GM21367 (cell line): ENCODE results near the gene COL23A1.
"Not testable (repeated sequence)": the region's sequence is repeated elsewhere in the genome, so short reads cannot be mapped to it uniquely, and the experiment has no call there.

Source experiments
- ATAC-seq: cut with Tn5 transposase; IDR thresholded peaks from one replicate; pipeline ENCODE4 v1.9.1; 2021; ENCODE audit not compliant: unreplicated experiment

COL23A1 gene

DNA sequence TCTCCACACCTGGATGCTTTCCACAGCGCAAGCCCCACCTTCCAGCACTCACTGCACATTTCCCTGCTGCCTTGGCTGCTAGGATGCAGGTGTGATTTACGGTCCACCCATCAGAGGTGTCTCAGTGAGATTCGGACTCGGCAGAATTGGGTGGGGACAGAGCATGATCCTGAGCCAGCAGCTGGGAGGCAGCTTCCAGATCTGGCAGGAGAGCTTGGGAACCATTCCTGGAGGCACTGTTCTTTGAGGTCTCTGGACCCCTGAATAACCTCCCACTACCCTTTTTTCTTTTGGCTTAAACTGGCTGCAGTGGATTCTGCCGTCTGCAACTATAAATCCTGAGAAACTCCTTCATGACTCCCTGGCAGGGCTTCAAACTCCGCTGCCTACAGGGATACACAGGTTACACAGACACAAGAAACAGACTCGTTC, 258.0 kb downstream of the COL23A1 start:
- no peak for ATAC-seq

DNA sequence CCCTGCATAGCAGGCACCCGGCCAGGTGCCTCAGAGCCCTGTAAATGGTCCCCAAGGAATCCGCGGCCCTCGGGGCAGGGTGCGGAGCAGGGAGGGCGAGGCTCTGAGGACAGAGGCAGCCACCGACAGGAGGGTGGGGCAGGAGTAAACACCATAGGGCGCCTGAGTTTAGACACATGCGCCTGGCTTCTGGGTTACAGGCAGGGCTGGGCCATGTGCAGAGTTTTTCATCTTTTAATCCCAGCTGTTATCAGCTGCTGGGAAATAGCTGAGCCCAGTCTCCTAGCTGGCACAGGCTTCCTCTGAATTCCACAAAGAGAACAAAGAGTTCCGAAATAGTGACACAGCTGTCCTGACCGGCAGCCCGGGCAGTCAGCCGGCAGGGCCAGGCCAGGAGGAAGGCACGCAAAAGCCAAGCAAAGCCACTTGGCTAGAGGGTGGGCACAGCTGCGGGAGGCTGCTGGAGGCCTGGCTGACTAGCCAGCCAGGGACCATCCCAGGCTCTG, 258.6 kb downstream of the COL23A1 start:
- ATAC-seq, result no peak

DNA sequence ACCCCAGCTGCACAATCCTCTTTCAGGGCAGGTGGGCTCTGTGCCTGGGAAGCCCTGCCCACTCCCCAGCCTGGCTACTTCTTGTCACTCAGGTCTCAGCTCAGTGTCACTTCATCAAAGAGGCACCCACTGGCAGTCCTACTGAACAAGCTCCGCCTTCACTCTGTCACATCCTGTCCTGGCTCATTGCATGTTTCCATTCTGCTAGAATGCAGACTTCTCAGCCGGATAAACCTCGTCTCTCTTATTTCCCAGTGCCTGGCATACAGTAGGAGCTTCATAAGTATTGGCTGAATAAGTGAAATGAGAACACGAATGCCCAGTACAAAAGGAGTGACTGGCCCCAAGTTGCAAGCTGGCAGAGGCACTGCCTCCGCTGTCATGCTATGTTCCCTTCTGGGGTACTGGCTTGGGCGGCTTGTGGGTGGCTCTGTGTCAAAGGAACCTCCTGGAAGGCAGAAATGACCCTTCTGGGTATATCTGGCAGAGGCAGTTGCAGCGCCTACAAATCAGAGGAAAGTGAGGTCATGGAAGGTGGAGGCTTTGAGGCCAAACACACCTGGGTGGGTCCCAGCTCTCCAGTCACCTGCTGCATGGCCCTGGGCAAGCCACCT, 259.3 kb downstream of the COL23A1 start:
- ATAC-seq, result no peak

DNA sequence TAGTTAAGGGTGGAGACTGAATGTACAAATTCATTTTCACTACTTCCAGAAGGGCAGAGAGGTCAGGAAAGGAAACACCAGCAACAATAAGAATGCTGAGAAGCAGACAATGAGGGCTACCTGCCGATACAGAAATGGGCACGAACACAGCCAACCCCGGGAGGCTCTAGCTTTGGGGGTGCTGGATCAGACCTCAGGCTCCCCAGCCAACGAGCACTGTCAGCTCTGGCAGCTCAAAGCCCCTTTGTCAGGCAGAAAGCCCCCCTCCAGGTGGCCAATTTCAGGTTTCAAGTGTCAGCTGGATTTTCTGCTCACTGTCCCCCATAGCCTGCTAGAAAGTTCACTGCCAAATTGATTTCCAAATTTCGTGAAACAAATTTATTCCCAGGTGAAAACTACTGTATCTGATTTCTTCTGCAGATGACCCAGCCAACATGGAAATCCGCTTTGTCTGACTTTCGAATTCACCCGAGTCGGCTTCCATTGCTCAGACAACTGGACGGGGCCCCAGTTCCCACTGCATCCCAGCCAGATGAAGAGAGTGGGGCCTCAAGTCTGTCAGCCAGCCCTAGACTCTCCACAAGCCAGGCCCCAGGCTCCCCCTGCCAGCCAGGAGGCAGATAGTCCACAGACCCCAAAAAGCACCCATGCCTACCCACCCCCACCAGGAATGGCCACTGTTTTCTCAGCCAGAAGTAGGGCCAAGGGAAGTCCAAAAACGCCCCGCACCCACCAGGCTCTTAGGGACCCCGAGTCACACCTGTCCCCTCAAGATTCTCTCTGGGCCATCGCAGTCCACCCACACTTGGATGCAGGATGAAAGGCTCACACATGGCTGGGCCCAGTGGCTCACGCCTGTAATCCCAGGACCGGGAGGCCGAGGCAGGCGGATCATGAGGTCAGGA, 261.1 kb downstream of the COL23A1 start:
- no peak for ATAC-seq

DNA sequence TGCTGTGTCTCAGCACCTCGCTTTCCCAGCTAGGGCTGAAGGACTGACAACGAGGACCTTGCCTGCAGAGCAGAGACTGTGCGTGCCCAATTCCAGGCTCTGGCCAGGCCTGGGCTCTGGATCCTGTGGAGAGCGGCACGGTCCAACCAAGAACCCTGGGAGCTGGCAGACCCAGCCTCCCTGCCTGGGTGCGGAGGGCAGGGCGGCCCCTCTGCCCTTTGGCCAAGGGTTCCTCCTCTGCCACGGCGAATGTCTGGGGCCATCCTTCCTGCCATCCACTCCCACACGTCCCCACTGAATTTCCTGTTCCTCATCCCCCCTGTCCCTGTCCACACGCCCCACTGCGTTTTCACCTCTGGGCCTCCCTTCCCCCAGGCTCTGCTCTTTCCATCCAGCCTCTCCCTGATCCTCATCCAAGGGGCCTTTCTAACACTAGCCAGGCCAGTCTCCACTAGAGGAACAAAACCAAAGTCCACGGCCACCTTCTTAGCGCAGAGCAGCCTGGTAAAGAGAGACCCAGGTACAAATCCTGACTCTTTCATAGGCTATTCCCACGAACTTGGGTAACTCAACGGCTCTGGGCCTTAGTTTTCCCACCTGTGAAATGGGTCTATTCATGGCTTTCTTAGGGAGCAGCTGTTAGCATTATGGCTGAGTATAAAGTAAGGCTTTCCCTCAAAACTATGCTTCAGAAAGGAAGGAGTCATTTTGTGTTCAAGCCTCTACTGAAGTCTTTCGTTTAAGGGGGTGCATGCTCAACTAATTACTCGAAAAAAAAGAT, 262.1 kb downstream of the COL23A1 start:
- no peak for ATAC-seq

DNA sequence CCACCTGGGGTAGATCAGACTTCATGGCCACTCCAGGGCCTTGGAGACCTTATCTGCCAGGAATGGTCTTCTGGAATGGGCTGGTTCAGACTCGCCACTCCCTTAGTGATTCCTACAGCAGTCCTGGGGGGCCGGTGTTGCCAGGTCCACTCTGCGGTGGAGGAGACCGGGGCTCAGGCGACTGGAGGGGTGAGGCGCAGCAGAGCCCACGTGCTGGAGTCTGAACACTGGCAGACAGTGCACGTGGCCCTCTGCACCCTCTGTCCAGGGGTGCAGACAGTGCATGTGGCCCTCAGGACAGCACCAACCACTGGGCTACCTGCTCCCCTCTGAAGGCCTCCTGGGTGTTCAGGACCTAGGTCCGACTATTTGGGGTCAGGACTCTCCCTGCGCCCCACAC, 262.7 kb downstream of the COL23A1 start:
- no peak for ATAC-seq

DNA sequence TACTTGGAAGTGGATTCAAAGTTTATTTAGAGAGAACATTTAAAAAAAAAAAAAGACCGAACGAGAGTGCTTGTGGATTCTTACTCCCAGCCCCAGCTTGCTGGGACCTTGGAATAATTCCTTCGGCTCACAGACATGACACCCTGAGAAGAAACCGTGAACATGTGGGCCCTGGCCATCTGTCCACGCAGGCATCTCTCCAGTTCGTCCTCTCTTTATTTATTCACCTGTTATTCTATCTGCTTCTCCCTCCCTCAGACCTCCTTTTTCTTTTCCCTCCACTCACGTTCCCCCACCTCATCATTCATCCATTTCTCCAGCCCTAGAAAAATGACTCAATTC, 263.8 kb downstream of the COL23A1 start:
- ATAC-seq, result no peak

DNA sequence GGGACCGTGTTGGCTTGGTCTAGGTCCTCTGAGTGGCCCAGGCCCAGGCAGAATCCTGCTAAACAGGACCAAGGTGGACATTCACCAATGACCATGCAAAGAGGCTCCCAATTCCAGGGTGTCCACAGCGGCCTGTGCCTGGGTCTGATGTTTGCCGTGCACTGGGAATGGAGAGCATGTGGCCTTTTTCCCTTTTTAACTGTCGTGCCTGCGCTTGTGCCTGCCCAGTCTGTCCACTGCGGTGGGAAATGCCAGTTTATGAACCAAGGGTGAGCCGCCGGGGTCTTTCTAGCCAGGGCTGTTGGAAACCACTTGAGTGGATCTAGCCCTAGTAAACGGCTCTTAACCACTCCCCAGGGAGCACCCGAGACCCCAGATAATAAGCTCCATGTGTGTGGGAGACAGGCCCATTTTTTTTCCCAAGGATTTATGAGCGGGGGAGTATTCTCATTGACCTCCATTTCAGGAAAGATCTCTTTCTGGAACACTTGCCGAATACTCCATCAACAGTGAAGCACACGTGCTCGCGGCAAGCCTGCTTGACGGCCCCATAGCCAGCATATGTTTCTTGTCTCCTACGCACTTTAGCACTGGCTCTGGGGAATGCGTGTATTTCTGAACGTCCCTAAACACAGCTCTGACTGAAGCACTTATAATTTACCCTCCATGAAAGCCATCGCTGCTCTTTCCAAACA, 264.4 kb downstream of the COL23A1 start:
- no peak for ATAC-seq

DNA sequence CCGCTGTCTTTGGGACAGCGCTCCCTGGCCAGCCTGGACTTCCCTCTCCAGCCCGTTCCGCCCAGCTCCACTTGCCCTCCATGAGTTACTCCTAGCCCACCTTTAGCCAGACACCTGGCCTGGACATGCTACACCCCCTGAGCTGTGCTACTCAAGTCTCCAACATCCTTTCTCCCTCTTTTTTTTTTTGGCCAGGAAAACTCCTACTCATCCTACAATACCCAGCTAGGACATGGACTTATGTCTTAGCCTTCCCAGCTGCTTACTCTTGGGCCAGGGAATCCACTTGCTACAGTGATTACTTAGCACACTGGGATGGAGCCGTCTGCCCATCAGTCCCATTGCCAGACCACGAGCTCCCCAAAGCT, 264.9 kb downstream of the COL23A1 start:
- ATAC-seq, result no peak

DNA sequence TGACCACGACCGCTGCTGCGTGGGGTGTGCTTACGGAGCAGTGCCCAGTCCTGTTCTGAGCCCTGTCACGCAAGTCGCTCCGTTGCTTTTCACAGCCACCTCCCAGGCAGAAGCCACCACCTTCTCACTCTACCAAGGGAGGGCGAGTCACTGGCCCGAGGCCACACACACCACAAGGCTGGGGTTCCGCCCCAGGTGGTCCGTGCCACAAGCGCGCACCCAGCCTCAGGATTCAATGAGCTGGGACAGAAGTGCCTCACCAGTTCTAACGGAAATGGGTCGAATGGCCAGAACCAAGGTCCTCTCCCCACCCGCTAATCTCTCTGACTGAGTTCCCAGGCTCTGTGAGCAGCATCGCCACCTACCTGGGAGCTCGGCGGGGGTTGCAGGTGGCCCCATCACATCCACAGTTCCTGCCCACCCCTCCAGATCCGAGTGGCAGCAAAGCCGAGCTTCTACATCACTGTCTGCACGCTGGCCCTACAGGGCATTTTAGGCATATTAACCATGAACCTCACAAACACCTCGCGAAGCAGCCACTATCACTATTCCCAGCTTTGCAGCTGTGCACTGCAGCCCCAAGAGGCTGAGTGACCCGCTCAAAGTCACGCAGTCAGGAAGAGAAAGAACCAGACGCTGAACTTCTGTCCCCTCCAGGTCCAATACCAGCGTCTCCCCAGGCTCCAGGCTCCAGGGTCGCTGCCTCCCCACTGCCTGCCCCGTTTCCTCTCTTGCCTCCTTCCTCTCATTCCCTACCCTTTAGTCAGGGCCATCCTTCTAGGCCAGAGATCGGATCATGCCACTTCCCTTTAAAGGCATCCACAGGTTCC, 265.5 kb downstream of the COL23A1 start:
- no peak for ATAC-seq

DNA sequence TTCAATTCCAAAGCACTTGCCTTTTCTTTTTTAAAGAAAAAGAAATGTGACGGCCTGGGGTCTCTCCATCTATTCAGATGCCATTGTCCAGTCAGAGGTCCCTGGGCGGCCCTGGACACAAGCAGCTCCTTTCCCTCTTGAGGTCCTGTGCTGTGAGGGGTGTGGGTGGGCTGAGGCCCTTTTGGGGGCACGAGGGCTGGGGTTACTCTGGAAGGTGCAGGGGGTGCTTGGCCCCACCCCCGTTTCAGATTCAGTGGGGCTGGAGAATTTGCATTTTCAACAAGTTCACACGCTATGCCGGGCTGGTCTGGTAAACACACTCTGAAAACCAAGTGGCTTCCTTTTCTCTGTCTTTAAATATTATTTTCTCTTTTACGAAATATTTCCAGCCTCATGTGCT, 266.2 kb downstream of the COL23A1 start:
- ATAC-seq, result no peak

DNA sequence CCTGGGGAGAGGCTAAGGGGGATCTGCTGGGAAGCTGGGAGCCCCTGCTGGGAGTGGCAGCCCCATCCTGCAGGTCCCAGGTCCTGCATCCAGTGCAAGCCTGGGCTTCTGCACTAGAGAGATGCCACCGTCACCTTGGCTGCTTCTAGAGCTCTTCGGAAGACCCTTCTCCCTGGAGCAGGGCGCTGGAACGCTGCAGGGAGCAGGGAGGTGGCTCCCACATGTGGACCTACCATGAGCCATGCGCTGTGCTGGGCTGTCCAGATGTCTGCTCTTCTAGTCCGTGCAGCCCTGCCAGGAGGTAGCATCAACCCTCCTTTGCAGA, 266.7 kb downstream of the COL23A1 start:
- ATAC-seq, result no peak

DNA sequence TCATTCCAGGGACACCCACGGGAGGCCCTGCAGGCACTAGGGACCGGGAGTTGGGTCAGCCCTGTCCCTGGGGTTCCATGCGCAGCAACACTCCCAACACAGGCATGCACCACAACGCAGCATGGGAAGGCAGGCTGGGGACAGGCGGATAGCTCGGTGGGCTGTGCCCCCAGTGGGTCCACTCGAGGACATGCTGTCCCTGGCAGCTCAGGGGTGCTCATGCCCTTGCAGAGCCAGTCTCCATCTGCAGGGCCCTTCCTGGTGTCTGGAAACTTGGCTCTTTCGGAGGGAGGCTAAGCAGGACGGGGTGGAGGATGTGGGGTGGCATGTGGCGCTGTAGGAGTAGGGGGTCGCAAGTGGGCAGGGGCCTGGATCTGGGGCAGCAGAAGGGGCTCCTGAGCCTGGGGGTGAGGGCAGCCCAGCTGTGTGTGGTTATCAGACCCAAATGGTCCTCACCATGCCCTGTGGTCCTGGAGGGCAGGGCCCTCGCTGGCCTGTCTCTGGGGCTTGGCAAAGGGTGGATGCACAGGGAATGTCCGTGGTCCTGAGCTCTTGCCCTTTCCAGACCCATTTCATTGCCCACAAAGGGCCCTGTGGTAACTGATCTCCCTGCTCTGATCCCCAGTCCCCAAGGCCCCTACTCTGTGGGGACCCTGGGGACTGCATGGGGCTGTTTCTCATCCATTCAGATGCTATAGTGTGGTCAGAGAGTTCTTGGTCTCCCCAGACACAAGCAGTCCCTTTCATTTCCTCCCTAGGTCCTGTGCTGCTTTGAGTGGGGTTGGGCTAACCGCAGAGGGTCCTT, 267.3 kb downstream of the COL23A1 start:
- ATAC-seq, result no peak

DNA sequence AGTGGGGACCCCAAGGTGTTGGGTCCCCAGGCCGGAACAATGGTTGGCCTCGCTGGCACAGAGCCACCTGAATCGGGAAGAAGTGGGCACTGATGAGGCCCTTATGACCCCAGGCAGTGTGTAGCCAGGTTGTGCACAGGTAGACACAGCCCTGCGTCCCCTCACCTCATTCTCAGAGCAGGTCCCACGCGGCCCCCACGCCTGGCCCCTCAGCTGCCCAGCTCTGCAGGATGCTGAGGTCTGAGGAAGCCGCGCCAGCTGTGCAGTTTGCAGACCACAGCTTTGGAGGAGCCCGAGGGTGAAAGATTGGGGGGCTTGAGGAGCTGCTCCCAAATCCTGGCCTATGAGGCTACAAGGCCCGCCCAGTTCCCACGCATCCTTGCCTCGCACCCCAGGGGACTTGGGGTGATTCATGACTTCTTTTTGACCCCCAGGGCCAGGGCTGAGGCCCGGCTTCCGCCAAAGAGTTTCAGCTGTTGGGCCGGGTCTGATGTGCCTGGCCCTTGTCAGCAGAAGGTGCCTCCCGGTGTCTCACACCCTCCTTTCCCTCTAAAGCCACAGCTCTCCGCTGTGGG, 269.8 kb downstream of the COL23A1 start:
- ATAC-seq, result no peak

DNA sequence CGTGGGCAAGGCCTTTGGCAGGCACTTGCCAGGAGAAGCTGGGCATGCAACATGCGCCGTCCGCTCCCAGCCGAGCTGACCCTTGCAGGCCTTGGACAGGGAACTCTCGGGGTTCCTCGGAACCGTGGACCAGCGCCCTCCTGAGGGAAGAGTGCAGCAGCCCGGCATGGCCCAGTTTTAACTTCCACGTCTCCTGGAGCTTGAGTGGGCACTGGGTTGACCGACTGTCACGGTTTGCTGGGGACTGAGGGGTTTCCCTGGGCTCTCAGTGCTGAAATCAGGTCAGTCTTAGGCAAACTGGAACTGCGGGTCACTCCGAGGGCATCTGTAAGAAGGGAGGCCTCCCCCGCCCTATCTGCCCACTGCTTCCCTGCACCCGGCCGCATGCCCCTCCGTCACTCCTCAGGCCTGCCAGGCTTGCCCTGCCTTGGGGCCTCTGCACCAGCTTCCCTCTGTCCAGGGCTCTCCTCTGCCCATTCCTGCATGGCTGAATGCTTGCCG, 270.6 kb downstream of the COL23A1 start:
- no peak for ATAC-seq

DNA sequence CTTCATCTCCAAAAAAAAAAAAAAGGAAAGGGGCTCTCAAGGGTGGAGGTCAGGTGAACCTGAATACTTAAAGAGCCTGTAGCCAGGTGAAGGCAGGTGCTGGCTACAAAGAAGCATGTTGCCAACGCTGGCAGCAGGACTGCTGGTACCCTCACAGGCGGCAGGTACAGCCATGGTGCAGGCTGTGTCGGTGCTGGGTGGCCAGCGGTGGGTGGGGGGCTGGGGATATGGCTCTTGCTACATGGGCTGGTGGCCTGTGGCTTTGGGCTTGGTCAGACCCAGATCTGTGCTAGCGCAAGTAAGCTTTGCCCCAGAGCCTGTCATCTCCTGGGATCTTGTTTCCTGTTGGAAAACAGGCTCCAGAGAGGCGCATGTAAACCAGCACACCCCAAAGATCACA, 271.3 kb downstream of the COL23A1 start:
- no peak for ATAC-seq

DNA sequence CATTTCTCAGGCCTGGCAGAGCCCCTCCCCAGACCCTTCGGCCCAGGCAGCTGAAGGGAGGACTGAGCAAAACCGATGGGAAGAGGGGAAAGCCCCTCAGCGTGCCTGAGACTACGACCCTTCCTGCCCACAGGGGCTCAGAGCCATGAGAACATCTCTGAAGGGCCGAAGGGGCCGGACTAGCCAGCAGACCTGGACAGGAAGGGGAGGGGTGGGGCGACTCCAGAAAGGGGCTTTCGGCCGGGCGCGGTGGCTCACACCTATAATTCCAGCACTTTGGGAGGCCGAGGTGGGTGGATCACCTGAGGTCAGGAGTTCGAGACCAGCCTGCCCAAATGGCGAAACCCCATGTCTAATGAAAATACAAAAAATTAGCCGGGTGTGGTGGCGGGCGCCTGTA, 271.8 kb downstream of the COL23A1 start:
- ATAC-seq, result no peak

DNA sequence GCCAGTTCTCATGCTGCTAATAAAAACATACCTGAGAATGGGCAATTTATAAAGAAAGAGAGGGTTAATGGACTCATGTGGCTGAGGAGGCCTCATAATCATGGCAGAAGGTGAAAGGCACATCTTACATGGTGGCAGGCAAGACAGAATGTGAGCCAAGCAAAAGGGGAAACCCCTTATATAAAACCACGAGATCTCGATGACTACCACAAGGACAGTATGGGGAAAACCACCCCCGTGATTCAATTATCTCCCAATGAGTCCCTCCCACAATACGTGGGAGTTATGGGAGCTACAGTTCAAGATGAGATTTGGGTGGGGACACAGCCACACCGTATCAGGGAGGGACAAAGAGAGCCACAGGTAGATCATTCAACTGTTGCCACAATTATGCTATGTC, 272.5 kb downstream of the COL23A1 start:
- not testable (repeated sequence) for ATAC-seq
